GM12891 (cell line): ENCODE measurements around the gene ANOS1.

Source experiments
- DNase-seq: peaks from one replicate; pipeline ENCODE4 v3.0.0; 2011; ENCODE audit warnings: low spot score; ENCODE audit not compliant: insufficient read length
- FAIRE-seq: peaks from 2 replicates; lab custom pipeline; 2011; peaks lifted over from hg19 to GRCh38; lab: Jason Lieb, UNC
- PAX5 ChIP-seq: IDR thresholded peaks from 2 replicates; pipeline ENCODE4 v1.6.1; 2011; ENCODE audit warnings: low read length, moderate library complexity, mild to moderate bottlenecking; ENCODE audit not compliant: insufficient read depth, severe bottlenecking
- POLR2A ChIP-seq: IDR thresholded peaks from 2 replicates; pipeline ENCODE4 v1.6.1; 2011; ENCODE audit warnings: low read depth, low read length, control low read depth
- POLR2AphosphoS5 ChIP-seq: IDR thresholded peaks from 2 replicates; pipeline ENCODE4 v1.6.1; 2011; ENCODE audit warnings: low read depth, low read length, control low read depth
- POU2F2 ChIP-seq: IDR thresholded peaks from 2 replicates; pipeline ENCODE4 v1.6.1; 2011; ENCODE audit warnings: low read depth, mild to moderate bottlenecking, control low read depth, low read length, moderate library complexity
- SPI1 ChIP-seq: IDR thresholded peaks from 2 replicates; pipeline ENCODE4 v1.6.1; 2011; ENCODE audit warnings: low read depth, low read length, control low read depth
- TAF1 ChIP-seq: IDR thresholded peaks from 2 replicates; pipeline ENCODE4 v1.6.1; 2011; ENCODE audit warnings: low read depth, low read length, control low read depth

Gene ANOS1

DNA sequence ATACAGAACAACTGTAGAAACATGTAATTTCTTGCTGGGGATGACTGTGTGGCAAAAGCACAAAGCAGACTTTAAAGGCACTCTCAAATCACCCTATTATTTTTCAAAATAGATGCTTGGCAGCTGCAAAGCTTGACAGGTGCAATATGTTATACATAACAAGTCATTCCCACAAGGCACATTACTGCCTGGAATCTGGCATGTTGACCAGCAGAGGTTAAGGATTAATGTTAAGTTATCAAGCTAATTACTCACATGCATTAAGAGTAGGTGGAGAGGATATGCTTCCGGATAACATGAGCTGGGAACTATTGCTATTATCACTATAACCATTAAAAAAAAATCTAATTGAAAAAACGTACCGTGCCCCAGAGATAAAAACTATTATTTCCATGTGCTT is 17.8 kb downstream of the ANOS1 start:
- TF ChIP-seq SPI1 (no peak), POLR2AphosphoS5 (no peak), PAX5 (no peak), TAF1 (no peak), POLR2A (no peak), POU2F2 (no peak)
- FAIRE-seq (no peak), DNase-seq (no peak)

- TF ChIP-seq POLR2AphosphoS5 = no peak
- TF ChIP-seq POLR2A = no peak
- FAIRE-seq = no peak
- DNase-seq = no peak
Measured at GRCh38 chrX:8711401-8711800, 20.5 kb downstream of the ANOS1 start.

DNA sequence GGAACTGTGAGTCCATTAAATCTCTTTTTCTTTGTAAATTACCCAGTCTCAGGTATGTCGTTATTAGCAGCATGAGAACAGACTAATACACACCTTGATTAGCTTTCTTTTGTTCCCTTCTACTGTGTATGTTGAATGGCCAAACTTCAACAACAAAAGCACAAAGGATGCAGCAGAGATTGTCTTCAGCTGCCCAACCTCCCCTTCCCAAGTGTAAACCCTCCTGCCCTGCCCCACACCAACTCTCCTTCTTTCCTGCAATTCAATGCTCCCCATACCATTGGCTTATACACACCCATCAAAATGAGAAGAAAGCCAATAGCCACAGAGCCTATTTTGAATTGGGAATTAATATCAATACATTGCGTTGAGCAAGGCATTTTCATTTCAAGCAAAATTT is 27.8 kb downstream of the ANOS1 start:
- no peak for DNase-seq
- TF ChIP-seq POLR2A (no peak), PAX5 (no peak), SPI1 (no peak), POU2F2 (no peak), POLR2AphosphoS5 (no peak), TAF1 (no peak)
- FAIRE-seq = no peak

DNA sequence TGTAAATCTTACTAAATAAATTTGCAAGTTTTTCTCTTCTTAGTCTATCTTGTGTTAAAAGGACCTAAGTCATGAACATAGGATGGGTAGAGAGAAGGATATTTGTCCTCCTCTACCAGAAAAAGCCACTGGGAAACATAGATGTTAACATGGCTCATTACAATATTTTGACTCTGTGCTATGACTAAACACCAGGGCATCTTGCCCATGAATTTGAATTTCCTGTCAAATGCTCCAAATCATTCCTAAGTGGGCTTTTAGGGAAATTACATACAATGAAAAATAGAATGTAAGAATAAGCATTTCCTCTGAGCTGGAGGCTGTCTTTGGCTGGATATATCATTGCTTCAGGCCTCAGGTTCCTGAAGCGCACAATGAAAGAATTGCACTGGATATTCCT is 39.1 kb downstream of the ANOS1 start:
- TF ChIP-seq POLR2A (no peak), POU2F2 (no peak), TAF1 (no peak), POLR2AphosphoS5 (no peak), PAX5 (no peak), SPI1 (no peak)
- FAIRE-seq (no peak), DNase-seq (no peak)

GRCh38 chrX:8689473-8689872 is 42.5 kb downstream of the ANOS1 start:
- TF ChIP-seq POU2F2 (no peak), POLR2A (no peak), PAX5 (no peak), POLR2AphosphoS5 (no peak), TAF1 (no peak)
- no peak for FAIRE-seq
- no peak for DNase-seq

GRCh38 chrX:8688776-8689175 is 43.2 kb downstream of the ANOS1 start:
- no peak for DNase-seq
- no peak for TF ChIP-seq TAF1
- no peak for TF ChIP-seq SPI1
- no peak for TF ChIP-seq PAX5
- TF ChIP-seq POLR2AphosphoS5 = no peak
- TF ChIP-seq POU2F2 = no peak
- no peak for TF ChIP-seq POLR2A
- FAIRE-seq = no peak

GRCh38 chrX:8684201-8684965 is 47.6 kb downstream of the ANOS1 start:
- DNase-seq = no peak
- FAIRE-seq = no peak
- no peak for TF ChIP-seq POLR2AphosphoS5
- TF ChIP-seq POU2F2 = no peak

- TF ChIP-seq POU2F2 (no peak), TAF1 (no peak), SPI1 (no peak), PAX5 (no peak), POLR2AphosphoS5 (no peak), POLR2A (no peak)
- DNase-seq (no peak), FAIRE-seq (no peak)
Measured at GRCh38 chrX:8683687-8684086, 48.2 kb downstream of the ANOS1 start.

DNA sequence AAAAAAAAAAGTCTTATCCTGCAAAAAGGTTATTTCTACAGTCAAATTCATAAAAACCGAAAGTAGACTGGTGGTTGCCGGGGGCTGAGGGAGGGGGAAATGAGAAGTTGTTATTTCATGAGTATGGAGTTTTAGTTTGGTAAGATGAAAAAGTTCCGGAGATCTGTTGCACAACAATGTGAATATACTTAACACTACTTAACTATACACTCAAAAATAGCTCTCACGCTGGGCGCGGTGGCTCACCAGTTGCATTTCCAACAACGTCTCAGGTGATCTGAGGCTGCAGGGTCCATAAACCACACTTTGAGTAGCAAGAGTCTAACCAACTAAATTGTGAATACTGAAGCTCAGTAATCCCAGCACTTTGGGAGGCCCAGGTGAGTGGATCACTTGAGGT is 52.4 kb downstream of the ANOS1 start:
- FAIRE-seq = no peak
- no peak for TF ChIP-seq POLR2A
- TF ChIP-seq POLR2AphosphoS5 = no peak
- no peak for TF ChIP-seq SPI1
- no peak for TF ChIP-seq TAF1
- no peak for TF ChIP-seq POU2F2
- no peak for DNase-seq

- FAIRE-seq (no peak), DNase-seq (no peak)
- no peak for TF ChIP-seq POLR2A
- TF ChIP-seq PAX5 = no peak
- TF ChIP-seq SPI1 = no peak
- TF ChIP-seq POLR2AphosphoS5 = no peak
Measured at GRCh38 chrX:8675006-8675630, 56.8 kb downstream of the ANOS1 start.
